GM12801 (cell line): ENCODE measurements around the gene SPHKAP.

ENCODE experiments used
- TF ChIP-seq, protein P1 (sequence below): IDR thresholded peaks from one replicate; pipeline ENCODE4 v1.5.1; 2011; ENCODE audit warnings: control low read depth; ENCODE audit not compliant: insufficient read length; ENCODE audit errors: extremely low read depth

Gene SPHKAP

DNA sequence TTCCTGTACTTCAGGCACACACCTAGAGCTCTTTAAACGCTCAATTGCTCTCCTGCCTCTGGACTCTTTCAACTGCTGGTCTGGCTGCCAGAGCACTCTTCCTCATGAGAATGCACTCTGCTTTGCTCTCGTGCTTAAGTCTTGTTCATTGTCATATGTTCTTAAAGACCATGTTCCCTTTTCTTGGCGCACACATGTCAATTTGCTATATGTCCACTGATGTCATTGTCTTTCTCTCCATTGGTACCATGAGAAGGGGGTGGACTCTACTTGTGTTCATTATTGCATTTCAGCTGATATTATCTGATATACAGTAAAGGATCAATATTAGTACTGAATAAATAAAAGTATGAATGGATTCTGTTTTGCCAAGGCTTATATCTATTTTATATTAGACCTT, 16.8 kb downstream of the SPHKAP start:
- TF ChIP-seq, protein P1, sequence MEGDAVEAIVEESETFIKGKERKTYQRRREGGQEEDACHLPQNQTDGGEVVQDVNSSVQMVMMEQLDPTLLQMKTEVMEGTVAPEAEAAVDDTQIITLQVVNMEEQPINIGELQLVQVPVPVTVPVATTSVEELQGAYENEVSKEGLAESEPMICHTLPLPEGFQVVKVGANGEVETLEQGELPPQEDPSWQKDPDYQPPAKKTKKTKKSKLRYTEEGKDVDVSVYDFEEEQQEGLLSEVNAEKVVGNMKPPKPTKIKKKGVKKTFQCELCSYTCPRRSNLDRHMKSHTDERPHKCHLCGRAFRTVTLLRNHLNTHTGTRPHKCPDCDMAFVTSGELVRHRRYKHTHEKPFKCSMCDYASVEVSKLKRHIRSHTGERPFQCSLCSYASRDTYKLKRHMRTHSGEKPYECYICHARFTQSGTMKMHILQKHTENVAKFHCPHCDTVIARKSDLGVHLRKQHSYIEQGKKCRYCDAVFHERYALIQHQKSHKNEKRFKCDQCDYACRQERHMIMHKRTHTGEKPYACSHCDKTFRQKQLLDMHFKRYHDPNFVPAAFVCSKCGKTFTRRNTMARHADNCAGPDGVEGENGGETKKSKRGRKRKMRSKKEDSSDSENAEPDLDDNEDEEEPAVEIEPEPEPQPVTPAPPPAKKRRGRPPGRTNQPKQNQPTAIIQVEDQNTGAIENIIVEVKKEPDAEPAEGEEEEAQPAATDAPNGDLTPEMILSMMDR: no peak

DNA sequence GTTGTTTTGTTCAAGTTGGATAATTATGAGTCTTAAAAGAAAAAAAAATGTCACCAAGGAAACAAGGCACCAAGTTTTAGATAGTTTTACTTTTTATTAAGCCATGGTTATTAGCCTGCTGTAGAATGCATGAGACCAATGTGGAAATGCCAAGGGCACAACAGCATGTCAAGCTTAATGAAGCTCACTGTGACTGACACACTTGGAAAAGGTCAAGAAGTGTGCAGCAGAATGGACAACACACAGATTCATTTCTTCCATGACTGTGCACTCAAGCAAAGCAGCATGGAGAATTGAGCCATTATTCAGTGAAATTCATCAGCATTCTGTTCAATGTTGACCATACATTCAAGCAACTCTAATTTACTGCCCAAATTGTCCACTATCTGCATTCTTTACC, 23.6 kb downstream of the SPHKAP start:
- TF ChIP-seq, protein P1: no peak

DNA sequence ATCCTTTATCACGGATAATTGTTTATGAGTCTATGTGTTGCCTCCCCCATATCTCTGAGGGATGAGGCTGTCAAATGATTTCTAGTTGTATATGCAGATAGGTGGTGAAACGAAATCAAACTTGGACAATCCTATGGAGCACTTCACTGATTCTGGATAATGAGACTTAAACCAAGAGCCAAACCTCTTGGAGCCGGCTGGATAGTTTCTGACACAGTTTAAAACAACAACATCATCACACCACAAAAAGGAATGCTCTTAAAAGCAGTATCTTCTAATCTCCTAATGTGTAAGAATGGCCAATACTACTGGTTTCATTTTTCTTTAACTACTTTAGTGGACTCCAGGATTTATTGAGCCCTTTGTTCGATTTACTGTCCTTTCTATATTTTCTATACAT, 36.5 kb downstream of the SPHKAP start:
- TF ChIP-seq, protein P1: no peak

DNA sequence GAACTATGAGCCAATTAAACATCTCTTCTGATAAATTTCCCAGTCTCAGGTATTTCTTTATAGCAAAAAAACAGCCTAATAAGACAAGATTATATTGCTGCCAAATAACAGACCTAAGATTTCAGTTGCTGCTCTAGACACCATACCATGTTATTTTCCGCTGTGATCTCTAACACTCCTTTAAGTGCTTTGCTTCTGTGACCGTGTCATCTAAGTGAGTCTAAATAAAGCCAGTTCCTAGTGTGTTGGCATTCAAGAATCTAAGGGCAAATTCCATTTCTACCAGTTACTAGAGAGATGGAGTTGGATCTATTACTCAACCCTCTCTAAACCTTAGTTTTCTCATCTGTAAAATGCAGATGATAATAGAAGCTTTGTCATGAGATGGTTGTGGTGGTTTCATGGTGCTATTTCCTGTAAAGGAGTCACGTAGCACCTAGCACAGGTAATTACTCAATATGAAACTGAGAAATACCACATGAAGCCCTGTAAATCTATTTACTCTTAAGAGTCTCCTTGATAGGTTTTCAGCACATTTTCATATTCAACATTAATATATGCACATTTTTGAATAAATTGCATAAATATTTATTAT, 40.5 kb downstream of the SPHKAP start:
- TF ChIP-seq, protein P1: no peak

DNA sequence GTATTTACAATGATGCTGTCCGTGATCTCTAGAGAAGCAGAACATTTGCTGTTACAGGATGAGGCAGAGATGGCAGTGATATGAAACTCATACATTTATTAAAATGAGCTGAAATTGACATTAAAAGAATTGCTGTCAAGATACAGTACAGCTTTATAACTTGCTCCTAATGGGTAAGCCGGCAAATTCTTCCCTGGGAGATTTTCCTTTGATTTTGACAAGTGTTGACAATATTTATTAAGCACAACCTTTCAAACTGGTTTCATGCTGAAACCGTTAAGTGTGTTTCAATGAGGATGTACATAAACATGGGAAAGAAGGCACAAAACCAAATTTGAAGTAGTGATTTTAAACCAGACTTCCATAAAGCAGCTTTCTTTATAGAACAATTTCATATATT, 45.5 kb downstream of the SPHKAP start:
- TF ChIP-seq, protein P1: no peak

DNA sequence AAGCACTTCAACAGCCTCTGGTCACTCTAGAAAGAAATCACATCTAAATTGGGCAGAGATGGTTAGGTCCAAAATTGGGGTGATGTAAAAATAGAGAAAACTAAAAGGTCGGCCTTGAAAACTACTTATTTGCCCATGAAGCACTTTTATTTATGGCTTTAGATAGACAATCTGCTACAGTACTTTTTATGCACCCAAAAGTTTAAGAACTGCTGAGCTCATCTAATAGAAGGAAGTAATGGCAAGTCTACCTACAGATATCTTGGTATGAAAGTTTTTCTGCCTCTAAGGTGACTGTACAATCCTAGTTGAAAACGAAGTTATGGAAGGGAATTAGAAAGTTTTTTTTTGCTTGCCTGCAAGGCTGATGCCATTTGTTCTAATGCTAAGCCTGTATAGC, 46.2 kb downstream of the SPHKAP start:
- TF ChIP-seq, protein P1: no peak

DNA sequence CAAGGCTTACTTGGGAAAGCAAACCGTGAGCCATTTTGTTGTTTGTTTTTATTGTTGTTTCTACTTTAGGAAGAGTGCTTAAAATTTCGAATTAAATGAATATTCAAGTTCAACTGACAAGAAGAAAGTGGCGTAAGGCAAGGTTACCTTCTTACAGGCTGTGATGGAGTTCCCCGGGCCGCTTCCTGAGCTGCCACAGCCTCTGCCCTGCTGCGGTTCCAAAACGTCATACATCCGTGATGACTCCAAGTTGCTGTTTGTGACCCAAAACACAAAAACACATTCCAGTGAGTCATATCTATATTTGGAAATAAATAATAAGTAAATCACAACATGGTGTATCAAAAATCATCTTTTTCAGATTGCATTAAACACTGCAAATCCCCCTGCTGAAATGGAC, 49.7 kb downstream of the SPHKAP start:
- TF ChIP-seq, protein P1: no peak

DNA sequence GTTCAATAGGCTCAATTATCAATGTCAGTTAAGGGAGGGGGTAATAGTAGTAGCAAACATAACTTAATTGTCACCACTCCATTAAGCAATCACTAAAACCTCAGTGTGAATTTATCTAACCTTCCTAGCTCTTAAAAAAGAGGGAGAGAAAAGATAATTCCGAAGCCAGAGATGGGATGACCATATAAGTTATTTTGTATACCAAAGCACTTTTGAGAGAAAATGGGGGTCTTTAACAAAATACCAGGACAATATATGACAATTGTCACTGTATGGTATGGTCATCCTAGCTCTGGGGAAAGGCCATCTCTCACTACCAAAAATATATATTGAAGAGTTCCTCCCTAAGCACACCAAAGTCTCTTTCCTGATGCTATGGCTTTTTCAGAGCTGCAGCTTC, 55.1 kb downstream of the SPHKAP start:
- TF ChIP-seq, protein P1: no peak
